IMR-90 (cell line): ENCODE results near the gene ZNF768. TPM values are rescaled to one million over a fixed set of nuclear protein-coding genes. Genes with fewer than 3 reads are reported as not detected.

Source experiments
- ATAC-seq: fragments of 200-7000 bp; cut with Tn5 transposase; 2 replicates; pipeline ENCODE4 v1.9.1; 2020; ENCODE audit warnings: low read depth, mild to moderate bottlenecking, moderate library complexity
- BruUV-seq: library from RNA; stranded (reverse); fragments of 400-500 nt; replicated peaks from 2 replicates; lab custom pipeline; 2021; lab: Mats Ljungman, UMichigan
- CTCF ChIA-PET: fragments of 300-600 bp; formaldehyde crosslinking; extraction: SDS; loops from one replicate; lab custom pipeline; 2021; ENCODE audit warnings: antibody characterized with exemption; lab: Yijun Ruan, JAX
- POLR2A ChIA-PET: fragments of 300-600 bp; sonication (Branson Sonifier 250); formaldehyde crosslinking; loops from one replicate; lab custom pipeline; 2022; ENCODE audit warnings: antibody characterized with exemption; ENCODE audit not compliant: unreplicated experiment; lab: Charles Lee
- DNase-seq: peaks from one replicate; pipeline ENCODE4 v3.0.0; 2013
- H2AFZ ChIP-seq: replicated peaks from 2 replicates; pipeline ENCODE3; 2013; ENCODE audit warnings: low read length, mild to moderate bottlenecking; ENCODE audit not compliant: poor library complexity
- H2AK5ac ChIP-seq: 2 replicates; pipeline ENCODE4 v1.6.1; 2013; ENCODE audit warnings: low read depth, low read length, inconsistent platforms
- H2AK9ac ChIP-seq: replicated peaks from 2 replicates; pipeline ENCODE3; 2013; ENCODE audit warnings: mild to moderate bottlenecking, low read depth, low read length, moderate library complexity; ENCODE audit not compliant: poor library complexity
- H2BK120ac ChIP-seq: 2 replicates; pipeline ENCODE4 v1.6.1; 2013; ENCODE audit warnings: low read depth, low read length, inconsistent platforms
- H2BK15ac ChIP-seq: 3 replicates; pipeline ENCODE4 v1.6.1; 2013; ENCODE audit warnings: low read depth, low read length, inconsistent platforms
- H2BK20ac ChIP-seq: 2 replicates; pipeline ENCODE4 v1.6.1; 2013; ENCODE audit warnings: low read depth, mild to moderate bottlenecking, inconsistent platforms, low read length, moderate library complexity
- H2BK5ac ChIP-seq: 2 replicates; pipeline ENCODE4 v1.6.1; 2013; ENCODE audit warnings: mild to moderate bottlenecking, low read depth, low read length, inconsistent platforms; ENCODE audit not compliant: poor library complexity, severe bottlenecking
- H3K14ac ChIP-seq: replicated peaks from 2 replicates; pipeline ENCODE4 v1.6.1; 2013; ENCODE audit warnings: low read depth, low read length, inconsistent platforms
- H3K18ac ChIP-seq: 2 replicates; pipeline ENCODE4 v1.6.1; 2013; ENCODE audit warnings: low read depth, low read length, control low read depth
- H3K23ac ChIP-seq: 2 replicates; pipeline ENCODE4 v1.6.1; 2013; ENCODE audit warnings: low read depth, low read length, inconsistent platforms
- H3K27ac ChIP-seq: 2 replicates; pipeline ENCODE4 v1.5.1; 2013; ENCODE audit warnings: mild to moderate bottlenecking, control low read depth, low read length; ENCODE audit not compliant: insufficient read depth
- H3K27me3 ChIP-seq: 2 replicates; pipeline ENCODE4 v1.6.1; 2013; ENCODE audit warnings: low read length; ENCODE audit not compliant: control insufficient read depth, insufficient read depth
- H3K36me3 ChIP-seq: 2 replicates; pipeline ENCODE4 v1.6.1; 2013; ENCODE audit warnings: low read length, mixed read lengths; ENCODE audit not compliant: control insufficient read depth, insufficient read depth
- H3K4ac ChIP-seq: 2 replicates; pipeline ENCODE4 v1.6.1; 2013; ENCODE audit warnings: low read depth, low read length, inconsistent platforms
- H3K4me1 ChIP-seq: 2 replicates; pipeline ENCODE4 v1.6.1; 2013; ENCODE audit warnings: low read length, mixed read lengths; ENCODE audit not compliant: control insufficient read depth, insufficient read depth
- H3K4me2 ChIP-seq: 2 replicates; pipeline ENCODE4 v1.6.1; 2013; ENCODE audit warnings: low read depth, mild to moderate bottlenecking, control low read depth, low read length, moderate library complexity
- H3K4me3 ChIP-seq: 2 replicates; pipeline ENCODE4 v1.5.1; 2013; ENCODE audit warnings: low read depth, mild to moderate bottlenecking, control low read depth, low read length, moderate library complexity; ENCODE audit not compliant: insufficient read depth
- H3K56ac ChIP-seq: 2 replicates; pipeline ENCODE4 v1.6.1; 2013; ENCODE audit warnings: low read length, inconsistent platforms; ENCODE audit not compliant: insufficient read depth; ENCODE audit errors: extremely low read depth
- H3K79me1 ChIP-seq, 2 experiments: 2 replicates each; pipeline ENCODE4 v1.6.1; 2013; ENCODE audit warnings: low read length in 2 of 2, inconsistent platforms in 1 of 2, low read depth in 1 of 2
- H3K9ac ChIP-seq: 2 replicates; pipeline ENCODE4 v1.6.1; 2013; ENCODE audit warnings: low read depth, low read length, control low read depth
- H3K9me1 ChIP-seq: 2 replicates; pipeline ENCODE4 v1.6.1; 2013; ENCODE audit warnings: low read length, inconsistent platforms; ENCODE audit not compliant: insufficient read depth
- H3K9me3 ChIP-seq: 2 replicates; pipeline ENCODE4 v1.6.1; 2013; ENCODE audit warnings: low read length; ENCODE audit not compliant: control insufficient read depth, insufficient read depth
- H4K20me1 ChIP-seq: 2 replicates; pipeline ENCODE4 v1.6.1; 2013; ENCODE audit warnings: low read length, inconsistent platforms; ENCODE audit not compliant: insufficient read depth
- H4K5ac ChIP-seq: 2 replicates; pipeline ENCODE4 v1.6.1; 2013; ENCODE audit warnings: mild to moderate bottlenecking, low read depth, low read length, control low read depth
- H4K8ac ChIP-seq, 2 experiments: 2 replicates each; pipeline ENCODE4 v1.6.1; 2013; ENCODE audit warnings: low read depth in 2 of 2, low read length in 2 of 2, control low read depth in 1 of 2, inconsistent platforms in 1 of 2
- H4K91ac ChIP-seq: 2 replicates; pipeline ENCODE4 v1.6.1; 2013; ENCODE audit warnings: low read depth, low read length, inconsistent platforms; ENCODE audit not compliant: insufficient read depth
- CEBPB ChIP-seq: IDR thresholded peaks from 2 replicates; pipeline ENCODE4 v1.6.1; 2012; ENCODE audit warnings: low read depth, low read length, improper control_type of control experiment
- FOS ChIP-seq: fragments of 150-350 bp; IDR thresholded peaks from 2 replicates; pipeline ENCODE4 v1.6.1; 2016; ENCODE audit warnings: low read depth, low read length
- MXI1 ChIP-seq: IDR thresholded peaks from 2 replicates; pipeline ENCODE4 v1.6.1; 2012; ENCODE audit warnings: low read depth, mild to moderate bottlenecking, low read length, moderate library complexity, borderline replicate concordance
- RFX5 ChIP-seq: IDR thresholded peaks from 2 replicates; pipeline ENCODE4 v1.8.0; 2012; ENCODE audit warnings: low read depth, mild to moderate bottlenecking, low read length, moderate library complexity
- WGBS, 2 experiments: methylation state at CpG; one replicate each; pipeline versions ENCODE4 v1.1.5 to v1.1.7; 2013; ENCODE audit warnings: missing lambda C conversion rate in 2 of 2; ENCODE audit not compliant: insufficient read length in 1 of 2; ENCODE audit errors: extremely low coverage in 2 of 2; 5-methylcytosine and 5-hydroxymethylcytosine counted together
- dilution Hi-C: fragments of 300-500 bp; cut with HindIII; formaldehyde crosslinking; loops from one replicate; pipeline ENCODE4 v1.14.3; 2018; ENCODE audit warnings: low sequenced_read_pairs; ENCODE audit not compliant: unreplicated experiment
- in situ Hi-C: fragments of 300-500 bp; cut with MboI; formaldehyde crosslinking; loops from 3 replicates; pipeline ENCODE4 v1.14.3; 2019; ENCODE audit warnings: low sequenced_read_pairs, inconsistent platforms, mixed read lengths
- intact Hi-C: fragments of 100-400 bp; cut with micrococcal nuclease; formaldehyde crosslinking; loops from 2 replicates; pipeline ENCODE4 v1.10.0; 2022
- polyA plus RNA-seq, 3 experiments: library from polyadenylated mRNA; depleted of rRNA; stranded (reverse); fragments of >200 nt; gene quantifications; 2 replicates each; pipeline ENCODE4 v1.2.3, GENCODE V29; 2012; ENCODE audit warnings: low replicate concordance in 1 of 3
- total RNA-seq: library from RNA; depleted of rRNA; stranded (reverse); fragments of >200 nt; gene quantifications from 2 replicates; pipeline ENCODE4 v1.2.3, GENCODE V29; 2012
- TF ChIP-seq, protein P1 (sequence below): conservative IDR thresholded peaks from 2 replicates; pipeline ENCODE4 v1.5.1; 2012; ENCODE audit warnings: mild to moderate bottlenecking, low read depth, low read length, improper control_type of control experiment
- TF ChIP-seq, protein P2 (sequence below): fragments of 150-350 bp; IDR thresholded peaks from 2 replicates; pipeline ENCODE4 v1.6.1; 2017; ENCODE audit warnings: mild to moderate bottlenecking, antibody characterized with exemption, low read length, low read depth

ZNF768 gene
- total and polyA plus RNA-seq, 2 of the 4 experiments (the other 2 are of a cell fraction), result 9.3 to 22.1 TPM

DNA sequence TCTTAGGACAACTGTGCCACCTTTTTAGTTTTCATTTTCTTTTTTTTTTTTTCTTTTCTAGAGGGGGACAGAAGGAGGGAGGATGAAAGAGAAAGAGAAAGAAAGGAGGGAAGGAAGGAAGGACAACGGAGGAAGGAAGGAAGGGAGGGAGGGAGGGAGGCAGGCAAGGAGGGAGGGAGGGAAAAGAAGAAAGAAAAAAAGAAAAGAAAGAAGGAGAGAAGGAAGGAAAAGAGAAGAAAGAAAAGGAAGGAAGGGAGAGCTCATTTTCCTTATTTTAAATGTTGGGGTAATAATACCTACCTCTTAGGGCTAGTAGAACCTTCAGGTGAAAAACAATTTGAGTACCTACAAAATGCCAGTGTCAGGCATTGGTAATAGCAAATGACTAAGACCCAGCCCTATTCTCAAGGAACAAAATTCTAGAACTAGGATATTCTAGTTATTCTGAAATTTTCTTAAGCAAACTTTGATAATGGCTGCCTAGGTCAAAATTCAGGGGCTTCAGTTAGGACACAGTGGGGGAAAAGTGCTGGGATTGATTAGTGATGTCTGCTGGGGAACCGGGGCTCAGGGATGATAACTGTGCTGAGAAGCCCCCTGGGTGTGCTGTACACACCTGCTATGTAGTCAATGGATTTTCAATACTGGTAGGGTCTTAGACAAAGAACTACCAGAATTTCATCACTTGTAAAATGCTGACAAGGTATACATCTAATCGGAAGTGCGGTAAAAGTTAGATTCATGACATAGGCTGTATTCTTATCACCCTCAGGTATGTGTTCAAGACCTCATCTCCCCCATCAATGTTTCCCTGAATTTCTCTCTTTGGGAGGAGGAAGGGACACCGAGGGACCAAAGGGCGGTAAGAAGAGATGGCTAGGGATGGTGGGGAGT lies 22.7 kb downstream of the ZNF768 start (continued):
- TF ChIP-seq, protein P1, sequence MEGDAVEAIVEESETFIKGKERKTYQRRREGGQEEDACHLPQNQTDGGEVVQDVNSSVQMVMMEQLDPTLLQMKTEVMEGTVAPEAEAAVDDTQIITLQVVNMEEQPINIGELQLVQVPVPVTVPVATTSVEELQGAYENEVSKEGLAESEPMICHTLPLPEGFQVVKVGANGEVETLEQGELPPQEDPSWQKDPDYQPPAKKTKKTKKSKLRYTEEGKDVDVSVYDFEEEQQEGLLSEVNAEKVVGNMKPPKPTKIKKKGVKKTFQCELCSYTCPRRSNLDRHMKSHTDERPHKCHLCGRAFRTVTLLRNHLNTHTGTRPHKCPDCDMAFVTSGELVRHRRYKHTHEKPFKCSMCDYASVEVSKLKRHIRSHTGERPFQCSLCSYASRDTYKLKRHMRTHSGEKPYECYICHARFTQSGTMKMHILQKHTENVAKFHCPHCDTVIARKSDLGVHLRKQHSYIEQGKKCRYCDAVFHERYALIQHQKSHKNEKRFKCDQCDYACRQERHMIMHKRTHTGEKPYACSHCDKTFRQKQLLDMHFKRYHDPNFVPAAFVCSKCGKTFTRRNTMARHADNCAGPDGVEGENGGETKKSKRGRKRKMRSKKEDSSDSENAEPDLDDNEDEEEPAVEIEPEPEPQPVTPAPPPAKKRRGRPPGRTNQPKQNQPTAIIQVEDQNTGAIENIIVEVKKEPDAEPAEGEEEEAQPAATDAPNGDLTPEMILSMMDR, result no peak

DNA sequence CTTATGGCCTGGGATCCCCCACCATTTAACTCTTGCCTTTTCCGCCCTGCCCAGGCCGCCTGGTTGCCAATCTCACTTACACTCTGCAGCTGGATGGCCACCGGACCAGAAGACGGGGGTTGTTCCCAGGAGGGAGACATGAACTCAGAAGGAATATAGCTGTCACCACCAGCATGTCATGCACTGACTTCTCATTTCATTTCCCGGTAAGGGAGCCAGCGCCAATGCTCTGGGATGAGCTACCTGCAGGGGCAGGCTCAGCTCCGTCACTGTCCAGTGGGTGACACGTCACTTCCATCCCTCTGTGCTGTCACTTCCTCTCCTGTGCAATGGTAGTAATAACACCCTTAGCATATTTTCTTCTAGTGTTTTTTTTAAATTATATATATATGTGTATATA lies 27.1 kb downstream of the ZNF768 start:
- Histone ChIP-seq H3K4me2 (no peak overlapping the region), H2BK20ac (no peak overlapping the region), H4K5ac (no peak overlapping the region), H3K36me3 (no peaks in the 10 kb centered on the region), H2AFZ (peak overlapping the region; percentile 43), H3K9ac (no peak overlapping the region), H3K27ac (no peak overlapping the region), H2BK15ac (no peak overlapping the region), H2AK5ac (no peak overlapping the region), H3K9me3 (no peaks in the 10 kb centered on the region), H4K8ac (no peak overlapping the region), H3K27me3 (peaks cover 12% of the 10 kb centered on the region), H3K9me1 (no peaks in the 10 kb centered on the region), H3K23ac (no peak overlapping the region; the same call in 1 of the 2 replicates), H2BK5ac (no peak overlapping the region), H3K56ac (no peak overlapping the region), H2AK9ac (no peak overlapping the region), H3K79me1 (no peaks in the 10 kb centered on the region), H4K91ac (no peak overlapping the region), H2BK120ac (no peak overlapping the region), H3K14ac (no peak overlapping the region), H4K20me1 (no peaks in the 10 kb centered on the region), H3K4me1 (no peaks in the 10 kb centered on the region), H3K4ac (no peak overlapping the region), H3K4me3 (no peak overlapping the region), H3K18ac (no peak overlapping the region)
- POLR2A ChIA-PET, result no interaction called here
- no peak for DNase-seq
- dilution Hi-C loops (no loop called here), intact Hi-C loops (no loop called here), in situ Hi-C loops (no loop called here)
- no peak for ATAC-seq
- CTCF ChIA-PET, result no interaction called here
- BruUV-seq, result no TSS peak
- WGBS, 2 experiments, result no CpG with 5 or more reads among the region's 8 CpGs
- TF ChIP-seq CEBPB, result no peak
- TF ChIP-seq, protein P2, sequence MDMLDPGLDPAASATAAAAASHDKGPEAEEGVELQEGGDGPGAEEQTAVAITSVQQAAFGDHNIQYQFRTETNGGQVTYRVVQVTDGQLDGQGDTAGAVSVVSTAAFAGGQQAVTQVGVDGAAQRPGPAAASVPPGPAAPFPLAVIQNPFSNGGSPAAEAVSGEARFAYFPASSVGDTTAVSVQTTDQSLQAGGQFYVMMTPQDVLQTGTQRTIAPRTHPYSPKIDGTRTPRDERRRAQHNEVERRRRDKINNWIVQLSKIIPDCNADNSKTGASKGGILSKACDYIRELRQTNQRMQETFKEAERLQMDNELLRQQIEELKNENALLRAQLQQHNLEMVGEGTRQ, result no peak
- TF ChIP-seq RFX5, result no peak
- no peak for TF ChIP-seq MXI1
- TF ChIP-seq FOS, result no peak
- TF ChIP-seq, protein P1, result no peak
